ELR (cell line): ENCODE results near the gene HSPA5.
A peak's percentile ranks its signal among the peaks of the same experiment; 100 is the strongest.
"Not testable (repeated sequence)": the region's sequence is repeated elsewhere in the genome, so short reads cannot be mapped to it uniquely, and the experiment has no call there.

ENCODE experiments used
- DNase-seq: peaks from one replicate; pipeline ENCODE4 v3.0.0-alpha.2; 2015; ENCODE audit warnings: low read depth

HSPA5 gene

DNA sequence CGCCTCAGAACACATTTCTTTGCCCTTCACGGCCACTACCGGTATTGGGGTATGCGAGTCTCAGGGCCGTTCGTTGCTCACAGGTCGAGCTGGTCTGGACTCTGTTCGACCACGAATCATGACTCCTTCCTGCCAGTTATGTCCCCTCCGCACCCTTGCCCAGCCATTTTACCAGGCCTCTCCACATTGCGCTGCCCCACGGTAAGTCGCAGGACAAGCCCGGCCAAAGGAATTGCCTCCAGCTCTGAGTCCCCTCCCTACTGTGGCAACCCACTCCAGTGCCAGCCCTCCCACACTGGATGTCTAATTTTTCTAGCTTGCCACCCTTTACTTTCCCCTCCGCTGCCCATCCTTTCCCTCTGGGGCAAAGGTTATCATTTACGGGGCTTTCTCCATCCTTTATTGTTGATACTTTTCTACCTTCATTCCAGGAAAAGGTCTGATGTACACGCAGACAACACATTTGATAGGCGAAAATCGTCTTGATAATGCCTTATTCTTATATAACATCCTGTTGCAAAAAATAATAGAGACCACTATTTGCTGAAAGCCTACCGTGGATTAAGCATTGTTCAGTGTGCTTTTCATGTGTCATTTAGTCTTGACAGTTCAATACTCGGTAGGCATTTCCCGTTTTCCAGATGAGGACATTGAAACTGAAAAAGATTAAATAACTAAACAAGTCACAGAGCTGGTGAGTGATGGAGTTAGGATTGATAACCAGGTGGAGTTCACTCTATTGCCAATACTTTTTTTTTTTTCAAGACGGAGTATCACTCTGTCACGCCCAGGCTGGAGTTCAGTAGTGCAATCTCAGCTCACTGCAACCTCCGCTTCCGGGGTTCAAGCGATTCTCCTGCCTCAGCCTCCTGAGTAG, 958 bp upstream of the HSPA5 start:
- DNase-seq = no peak

DNA sequence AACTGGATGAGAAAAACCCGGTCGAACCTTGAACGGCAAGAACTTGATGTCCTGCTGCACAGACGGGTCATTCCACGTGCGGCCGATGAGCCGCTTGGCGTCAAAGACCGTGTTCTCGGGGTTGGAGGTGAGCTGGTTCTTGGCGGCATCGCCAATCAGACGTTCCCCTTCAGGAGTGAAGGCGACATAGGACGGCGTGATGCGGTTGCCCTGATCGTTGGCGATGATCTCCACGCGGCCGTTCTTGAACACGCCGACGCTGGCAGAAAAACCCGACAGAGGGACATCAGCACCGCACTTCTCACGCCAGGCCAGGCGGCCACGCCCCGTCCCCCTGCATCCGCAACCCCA, 519 bp downstream of the HSPA5 start:
- peak; percentile 58 for DNase-seq

DNA sequence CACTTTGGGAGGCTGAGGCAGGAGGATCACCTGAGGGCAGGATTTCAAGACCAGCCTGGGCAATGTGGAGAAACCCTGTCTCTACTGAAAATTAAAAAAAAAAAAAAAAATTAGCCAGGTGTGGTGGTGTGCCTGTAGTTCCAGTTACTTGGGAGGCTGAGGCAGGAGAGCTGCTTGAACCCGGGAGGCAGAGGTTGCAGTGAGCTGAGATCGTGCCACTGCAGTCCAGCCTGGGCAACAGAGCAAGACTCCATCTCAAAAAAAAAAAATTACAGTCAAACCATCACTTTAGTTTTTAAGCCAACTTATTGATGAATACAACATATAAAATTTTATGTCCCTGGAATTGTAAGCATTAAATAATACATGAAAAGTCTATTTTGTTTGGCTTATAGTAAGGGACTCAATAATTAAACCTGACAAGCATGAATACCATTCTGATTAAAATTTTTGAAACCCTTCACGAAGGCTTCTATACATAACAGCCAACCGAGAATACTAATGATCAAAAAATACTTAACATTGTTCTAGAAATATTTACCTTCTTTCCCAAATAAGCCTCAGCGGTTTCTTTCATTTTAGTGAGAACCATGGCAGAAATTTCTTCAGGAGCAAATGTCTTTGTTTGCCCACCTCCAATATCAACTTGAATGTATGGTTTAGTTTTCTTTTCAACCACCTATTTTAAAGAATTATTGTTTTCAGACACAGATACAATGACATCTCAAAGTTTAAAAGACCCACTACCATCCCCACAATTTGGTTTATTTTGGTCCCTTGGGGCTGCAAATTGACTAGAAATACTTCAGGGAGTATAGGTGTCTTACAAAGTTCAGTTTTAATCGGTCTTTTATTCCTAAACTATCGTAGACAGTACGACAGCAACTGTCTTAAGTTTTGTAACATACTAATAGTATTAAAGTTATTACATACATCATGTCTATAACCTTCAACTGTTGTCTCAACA, 1.2 kb downstream of the HSPA5 start:
- DNase-seq = no peak

DNA sequence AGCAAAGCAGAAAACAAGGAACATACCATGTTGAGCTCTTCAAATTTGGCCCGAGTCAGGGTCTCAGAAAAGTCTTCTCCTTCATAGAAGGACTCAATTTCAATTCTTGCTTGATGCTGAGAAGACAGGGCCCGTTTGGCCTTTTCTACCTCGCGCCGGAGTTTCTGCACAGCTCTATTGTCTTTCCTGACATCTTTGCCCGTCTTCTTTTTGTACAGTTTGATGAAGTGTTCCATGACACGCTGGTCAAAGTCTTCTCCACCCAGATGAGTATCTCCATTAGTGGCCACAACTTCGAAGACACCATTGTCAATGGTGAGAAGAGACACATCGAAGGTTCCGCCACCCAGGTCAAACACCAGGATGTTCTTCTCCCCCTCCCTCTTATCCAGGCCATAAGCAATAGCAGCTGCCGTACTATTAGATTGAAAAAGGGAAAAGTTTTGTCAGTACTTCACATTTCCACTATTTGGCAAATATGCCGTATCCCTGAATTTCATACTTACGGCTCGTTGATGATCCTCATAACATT, 2.2 kb downstream of the HSPA5 start:
- DNase-seq = no peak

DNA sequence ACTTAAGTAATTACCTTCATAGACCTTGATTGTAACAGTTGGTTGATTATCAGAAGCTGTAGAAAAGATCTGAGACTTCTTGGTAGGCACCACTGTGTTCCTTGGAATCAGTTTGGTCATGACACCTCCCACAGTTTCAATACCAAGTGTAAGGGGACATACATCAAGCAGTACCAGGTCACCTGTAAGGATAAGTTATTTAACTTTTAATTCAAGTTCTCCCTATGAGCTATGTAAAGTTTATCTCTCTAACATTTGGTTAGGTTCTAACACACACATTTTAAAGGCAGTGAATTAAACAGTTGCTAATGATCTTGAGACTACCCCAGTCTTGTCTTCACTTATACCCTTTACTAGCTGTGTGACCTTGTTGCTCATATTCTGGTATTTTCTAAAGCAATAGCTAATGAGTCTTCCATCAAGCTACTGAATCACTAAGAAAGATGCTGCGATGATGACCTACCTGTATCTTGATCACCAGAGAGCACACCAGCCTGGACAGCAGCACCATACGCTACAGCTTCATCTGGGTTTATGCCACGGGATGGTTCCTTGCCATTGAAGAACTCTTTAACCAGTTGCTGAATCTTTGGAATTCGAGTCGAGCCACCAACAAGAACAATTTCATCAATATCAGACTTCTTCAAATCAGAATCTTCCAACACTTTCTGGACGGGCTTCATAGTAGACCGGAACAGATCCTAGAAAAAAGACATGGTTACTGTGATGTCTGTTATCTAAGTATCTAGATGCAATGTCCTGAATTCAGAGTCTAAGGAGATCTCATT, 2.8 kb downstream of the HSPA5 start:
- DNase-seq = no peak

DNA sequence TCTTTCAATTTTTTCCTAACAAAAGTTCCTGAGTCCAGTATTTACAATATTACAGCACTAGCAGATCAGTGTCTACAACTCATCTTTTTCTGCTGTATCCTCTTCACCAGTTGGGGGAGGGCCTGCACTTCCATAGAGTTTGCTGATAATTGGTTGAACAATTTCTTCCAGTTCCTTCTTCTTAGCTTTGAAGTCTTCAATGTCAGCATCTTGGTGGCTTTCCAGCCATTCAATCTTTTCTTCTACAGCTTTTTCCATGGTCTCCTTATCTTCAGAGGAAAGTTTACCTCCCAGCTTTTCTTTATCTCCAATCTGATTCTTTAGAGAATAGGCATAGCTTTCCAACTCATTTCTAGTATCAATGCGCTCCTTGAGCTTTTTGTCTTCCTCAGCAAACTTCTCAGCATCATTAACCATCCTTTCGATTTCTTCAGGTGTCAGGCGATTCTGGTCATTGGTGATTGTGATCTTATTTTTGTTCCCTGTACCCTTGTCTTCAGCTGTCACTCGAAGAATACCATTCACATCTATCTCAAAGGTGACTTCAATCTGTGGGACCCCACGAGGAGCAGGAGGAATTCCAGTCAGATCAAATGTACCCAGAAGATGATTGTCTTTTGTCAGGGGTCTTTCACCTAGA, 4.5 kb downstream of the HSPA5 start:
- not testable (repeated sequence) for DNase-seq

DNA sequence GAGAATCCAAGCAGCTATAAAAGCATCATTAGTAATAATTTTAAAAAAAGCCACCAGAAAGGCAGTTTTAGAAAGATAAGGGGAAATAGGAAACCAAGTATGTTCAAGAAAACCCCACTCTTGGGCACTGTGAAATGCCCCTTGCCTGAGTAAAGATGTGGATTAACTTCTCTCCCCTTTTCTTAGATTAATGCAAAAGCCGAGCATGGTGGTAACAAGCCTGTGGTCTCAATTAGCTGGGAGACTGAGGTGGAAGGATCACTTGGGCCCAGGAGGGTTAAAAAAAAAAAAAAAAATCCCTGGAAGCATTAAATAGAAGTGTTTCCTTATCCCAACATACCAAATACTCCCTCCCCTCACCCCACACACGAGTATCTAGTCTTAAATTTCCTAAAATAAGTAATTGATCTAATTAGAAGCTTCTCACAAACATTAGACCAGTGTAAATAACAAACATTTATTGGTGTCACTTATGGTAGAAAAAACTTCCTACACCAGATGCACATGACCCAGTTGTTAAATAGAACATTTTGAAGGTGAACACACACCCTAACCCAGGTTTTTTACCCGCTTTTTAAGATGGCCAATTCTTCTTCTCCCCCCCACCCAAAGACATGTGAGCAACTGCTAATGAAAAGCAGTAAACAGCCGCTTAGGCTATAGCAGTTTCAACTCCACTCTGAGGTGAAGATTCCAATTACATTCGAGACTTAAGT, 5.2 kb downstream of the HSPA5 start:
- no peak for DNase-seq

DNA sequence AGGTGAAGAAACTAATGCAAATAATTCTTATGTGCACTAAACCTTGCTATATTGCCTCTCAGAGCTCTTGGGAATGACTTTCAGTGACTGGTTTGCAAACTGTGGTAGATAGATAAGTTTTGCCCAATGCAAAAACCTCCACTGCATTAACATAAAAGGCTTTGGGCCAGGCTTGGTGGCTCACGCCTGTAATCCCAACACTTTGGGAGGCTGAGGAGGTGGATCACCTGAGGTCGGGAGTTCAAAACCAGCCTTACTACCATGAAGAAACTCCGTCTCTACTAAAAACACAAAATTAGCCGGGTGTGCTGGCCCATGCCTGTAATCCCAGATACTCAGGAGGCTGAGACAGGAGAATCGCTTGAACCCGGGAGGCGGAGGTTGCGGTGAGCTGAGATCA, 7.0 kb downstream of the HSPA5 start:
- not testable (repeated sequence) for DNase-seq

DNA sequence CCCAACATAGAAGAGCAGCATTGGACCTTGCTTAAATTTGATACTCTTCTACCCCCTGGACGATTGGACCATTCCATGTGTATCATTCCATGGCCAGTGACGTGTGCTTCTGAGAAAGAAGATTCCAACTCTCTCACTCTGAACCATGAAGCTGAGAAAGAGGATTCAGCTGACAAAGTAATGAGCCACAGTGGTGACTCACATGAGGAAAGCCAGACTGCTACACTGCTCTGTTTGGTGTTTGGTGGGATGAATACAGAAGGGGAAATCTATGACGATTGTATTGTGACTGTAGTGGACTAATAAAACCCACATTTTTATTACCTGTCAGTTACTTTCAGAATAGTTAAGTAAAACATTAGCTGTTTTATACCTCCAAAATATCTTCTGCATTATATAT, 7.5 kb downstream of the HSPA5 start:
- DNase-seq = peak; percentile 99

DNA sequence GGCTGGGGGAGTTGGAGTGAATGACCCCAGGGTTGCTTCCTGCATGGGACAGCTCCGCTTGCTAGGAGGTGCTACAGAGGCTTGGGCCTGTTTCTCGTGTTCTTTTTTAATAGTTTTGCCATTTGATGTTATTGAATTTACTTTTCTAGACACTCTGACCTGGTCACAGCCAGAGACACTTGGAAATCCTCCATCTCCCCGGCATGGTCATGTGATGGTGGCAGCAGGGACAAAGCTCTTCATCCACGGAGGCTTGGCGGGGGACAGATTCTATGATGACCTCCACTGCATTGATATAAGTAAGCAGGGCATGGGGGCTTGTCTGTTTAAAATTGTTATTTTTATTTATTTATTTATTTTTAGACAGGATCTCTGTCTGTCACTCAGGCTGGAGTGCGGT, 13.4 kb downstream of the HSPA5 start:
- DNase-seq = no peak

DNA sequence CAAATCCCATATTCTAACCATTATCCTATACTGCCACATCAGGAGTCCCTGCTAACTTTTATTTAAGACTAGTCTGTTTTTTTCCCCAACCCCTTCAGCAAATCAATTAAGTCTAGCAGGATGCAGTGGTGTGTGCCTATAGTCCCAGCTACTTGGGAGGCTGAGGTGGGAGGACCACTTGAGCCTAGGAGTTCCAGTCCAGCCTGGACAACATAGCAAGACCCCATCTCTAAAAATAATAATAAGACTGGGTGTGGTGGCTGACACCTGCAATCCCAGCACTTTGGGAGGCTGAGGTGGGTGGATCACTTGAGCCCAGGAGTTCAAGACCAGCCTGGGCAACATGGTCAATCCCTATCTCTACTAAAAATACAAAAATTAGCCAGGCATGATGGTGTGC, 16.3 kb downstream of the HSPA5 start:
- not testable (repeated sequence) for DNase-seq

DNA sequence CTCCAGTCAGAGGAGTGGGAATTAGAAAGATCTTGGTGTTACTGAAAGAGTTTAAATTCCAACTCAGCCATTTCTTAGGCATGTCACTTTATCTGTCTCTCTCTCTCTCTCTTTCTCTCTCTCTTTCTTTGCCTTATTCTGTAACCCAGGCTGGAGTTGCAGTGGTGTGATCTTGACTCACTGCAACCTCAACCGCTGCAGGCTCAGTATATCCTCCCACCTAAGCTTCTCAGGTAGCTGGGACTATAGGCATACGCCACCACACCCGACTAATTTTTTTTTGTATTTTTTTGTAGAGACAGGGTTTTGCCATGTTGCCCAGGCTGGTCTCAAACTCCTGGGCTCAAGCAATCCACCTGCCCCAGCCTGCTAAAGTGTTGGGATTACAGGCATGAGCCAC, 22.5 kb downstream of the HSPA5 start:
- no peak for DNase-seq

DNA sequence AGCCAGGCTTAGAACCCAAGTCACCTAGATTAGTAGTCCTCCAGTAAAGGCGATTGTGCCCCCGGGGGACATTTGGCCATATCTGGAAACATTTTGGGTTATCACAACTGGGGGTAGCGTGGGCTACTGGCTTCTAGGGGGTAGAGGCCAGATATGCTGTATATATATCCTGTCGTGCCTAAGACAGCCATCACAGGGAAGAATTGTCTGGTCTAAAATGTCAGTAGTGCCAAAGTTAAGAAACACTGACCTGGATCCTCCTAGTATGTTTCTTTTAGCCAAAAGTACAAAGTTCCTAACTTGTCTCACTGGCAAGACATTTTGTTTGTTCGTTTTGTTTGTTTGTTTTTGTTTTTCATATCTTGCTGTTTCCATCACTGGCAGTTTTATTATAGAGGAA, 27.0 kb downstream of the HSPA5 start:
- DNase-seq = no peak

DNA sequence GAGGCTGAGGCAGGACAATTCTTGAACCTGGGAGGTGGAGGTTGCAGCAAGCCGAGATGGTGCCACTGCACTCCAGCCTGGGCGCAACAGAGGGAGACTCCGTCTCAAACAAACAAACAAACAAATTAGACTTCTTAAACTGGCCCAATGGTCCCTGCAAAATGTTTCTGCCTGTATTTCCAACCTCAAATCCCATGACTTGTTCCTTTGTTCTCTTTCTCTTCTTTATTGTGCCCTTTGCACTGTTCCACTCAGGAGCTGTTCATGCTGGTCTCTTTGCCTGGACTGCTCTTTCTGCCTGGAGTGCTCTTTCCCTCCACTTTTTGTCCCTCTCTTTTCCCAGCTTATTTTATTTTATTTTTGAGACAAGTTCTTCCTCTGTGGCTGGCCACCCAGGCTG, 36.7 kb downstream of the HSPA5 start:
- no peak for DNase-seq

DNA sequence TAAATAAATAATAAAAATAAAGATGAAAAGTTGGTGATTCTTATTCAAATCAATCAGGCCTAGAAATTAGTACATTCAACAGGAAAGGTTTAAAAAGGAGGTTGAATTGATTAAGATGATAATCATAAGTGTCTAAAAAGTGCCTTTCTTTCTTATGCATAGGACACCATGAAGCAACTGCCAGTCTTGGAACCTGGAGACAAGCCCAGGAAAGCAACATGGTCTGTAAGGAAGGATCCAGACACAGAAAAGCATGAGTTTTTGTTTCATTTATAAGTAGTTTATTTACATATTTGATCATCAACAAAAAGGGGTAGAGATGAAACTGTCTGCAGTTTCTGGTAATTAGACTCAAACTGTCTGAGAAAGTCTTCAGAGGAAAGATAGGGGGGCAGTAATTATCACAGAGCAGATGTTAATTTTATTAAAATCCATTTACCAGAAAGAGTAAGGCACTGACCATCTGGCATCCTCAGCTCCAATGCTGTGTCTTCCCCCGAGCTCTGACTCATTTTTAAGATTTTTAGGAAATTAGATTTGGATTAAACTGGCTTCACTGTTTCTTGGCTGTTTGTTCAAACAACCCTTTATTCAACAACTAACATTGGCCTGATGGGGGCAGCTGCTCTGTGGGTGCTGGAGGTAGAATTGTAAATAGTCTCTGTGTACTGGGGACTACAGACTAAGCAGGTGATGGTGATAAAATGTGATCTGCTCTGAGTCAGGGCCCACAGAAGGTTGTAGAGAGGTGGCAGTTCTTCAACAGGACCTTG, 38.1 kb downstream of the HSPA5 start:
- DNase-seq = peak; percentile 10

DNA sequence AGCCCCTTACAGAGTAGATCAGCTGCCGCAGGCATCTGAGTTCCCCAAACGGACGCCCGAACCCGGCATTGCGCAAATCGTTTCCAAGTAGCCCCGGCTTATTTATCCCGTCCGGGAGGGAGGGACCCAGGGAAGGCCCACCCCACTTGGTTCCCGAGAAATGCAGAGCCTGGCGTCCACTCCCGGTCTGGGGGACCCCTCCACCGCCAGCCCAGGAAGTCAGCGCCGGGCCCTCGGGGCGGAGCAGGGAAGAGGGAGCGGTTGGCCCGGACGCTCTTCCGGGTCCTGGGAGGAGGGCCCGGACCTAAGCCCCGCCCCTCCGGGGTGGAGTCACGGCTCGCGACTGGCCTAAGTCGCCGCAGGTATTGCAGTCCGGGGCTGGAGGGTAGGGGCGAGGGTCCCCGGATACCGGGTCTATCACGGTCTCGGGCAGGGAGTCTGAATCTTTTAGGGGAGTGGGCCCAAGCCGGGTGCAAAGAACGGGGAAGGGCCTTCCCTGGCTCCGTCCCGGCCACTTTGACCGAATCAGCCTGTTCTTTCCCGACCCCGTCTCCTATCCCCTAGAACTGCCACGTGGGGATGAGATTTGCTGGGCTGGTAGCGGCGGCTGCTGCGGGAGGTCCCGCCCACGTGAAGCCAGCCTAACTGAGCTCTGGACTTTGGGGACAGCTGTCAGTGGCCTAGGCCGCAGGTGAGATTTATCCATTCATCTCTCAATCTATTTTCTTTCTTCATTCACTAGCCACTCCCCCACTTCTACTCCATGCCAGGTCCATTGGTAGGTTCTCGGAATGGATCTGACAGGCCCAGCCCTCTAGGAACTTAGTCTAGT, 40.7 kb downstream of the HSPA5 start, which contains the start of gene RABEPK:
Gene RABEPK (plus strand): TSS at position 327 of the 832 bp plus-strand sequence. CDS start 2,472 bp downstream, outside the sequence.
- DNase-seq = peak; percentile 97

DNA sequence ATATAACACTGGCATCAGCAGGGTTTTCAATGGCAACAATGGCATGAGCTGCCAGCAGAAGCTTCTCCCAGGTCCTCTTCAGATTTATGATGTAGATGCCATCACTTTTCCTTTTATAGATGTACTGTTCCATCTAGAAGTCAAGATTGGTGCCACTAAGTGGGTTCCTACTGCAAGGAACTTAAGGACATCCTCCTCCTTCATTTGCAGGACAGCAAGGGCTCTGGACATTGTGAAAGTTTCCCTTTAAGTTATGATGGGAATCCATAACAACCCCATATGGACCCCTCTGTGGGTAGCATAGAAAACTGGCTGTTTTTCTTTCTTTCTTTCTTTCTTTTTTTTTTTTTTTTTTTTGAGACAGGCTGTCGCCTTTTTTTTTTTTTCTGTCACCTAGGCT, 45.6 kb downstream of the HSPA5 start:
- DNase-seq = not testable (repeated sequence)

DNA sequence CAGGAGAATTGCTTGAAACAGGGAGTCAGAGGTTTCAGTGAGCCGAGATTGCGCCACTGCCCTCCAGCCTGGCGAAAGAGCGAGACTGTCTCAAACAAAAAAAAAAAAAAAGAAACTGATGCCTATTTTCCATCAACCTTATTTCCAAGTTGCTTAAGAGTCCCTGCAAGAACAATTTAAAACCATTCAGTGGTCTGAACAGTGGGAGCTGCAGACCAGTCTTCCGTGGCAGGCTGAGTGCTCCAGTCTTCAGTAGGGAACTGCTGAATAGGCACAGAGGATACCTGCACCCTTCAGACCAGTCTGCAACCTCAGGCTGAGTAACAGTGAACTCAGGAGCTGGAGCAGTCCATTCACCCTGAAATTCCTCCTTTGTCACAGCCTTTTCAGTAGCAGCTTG, 46.7 kb downstream of the HSPA5 start:
- DNase-seq = not testable (repeated sequence)

DNA sequence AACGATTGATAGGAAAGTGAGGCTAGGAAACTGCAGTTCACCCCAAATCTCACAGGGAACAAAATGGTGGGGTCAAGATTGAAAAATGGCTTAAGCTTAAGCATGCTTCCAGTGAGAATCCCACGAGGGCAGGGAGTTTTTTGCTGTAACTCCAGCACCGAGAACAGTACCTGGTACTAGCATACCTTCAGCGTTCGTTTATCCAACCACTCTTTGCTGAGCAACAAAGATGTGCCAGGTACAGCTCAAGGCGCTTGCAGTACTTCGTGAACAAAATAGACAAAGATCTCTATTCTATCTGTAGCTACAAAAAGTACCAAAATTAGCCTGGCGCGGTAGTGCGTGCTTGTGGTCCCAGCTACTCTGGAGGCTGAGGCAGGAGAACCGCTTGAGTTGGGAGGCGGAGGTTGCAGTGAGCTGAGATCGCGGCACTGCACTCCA, 50.8 kb downstream of the HSPA5 start:
- peak; percentile 33 for DNase-seq
